HG02981 (cell line): ENCODE measurements around the gene FTH1.

ENCODE experiments used
- ATAC-seq: cut with Tn5 transposase; IDR thresholded peaks from one replicate; pipeline ENCODE4 v1.9.1; 2021; ENCODE audit warnings: mild to moderate bottlenecking, moderate library complexity; ENCODE audit not compliant: unreplicated experiment

The FTH1 gene

DNA sequence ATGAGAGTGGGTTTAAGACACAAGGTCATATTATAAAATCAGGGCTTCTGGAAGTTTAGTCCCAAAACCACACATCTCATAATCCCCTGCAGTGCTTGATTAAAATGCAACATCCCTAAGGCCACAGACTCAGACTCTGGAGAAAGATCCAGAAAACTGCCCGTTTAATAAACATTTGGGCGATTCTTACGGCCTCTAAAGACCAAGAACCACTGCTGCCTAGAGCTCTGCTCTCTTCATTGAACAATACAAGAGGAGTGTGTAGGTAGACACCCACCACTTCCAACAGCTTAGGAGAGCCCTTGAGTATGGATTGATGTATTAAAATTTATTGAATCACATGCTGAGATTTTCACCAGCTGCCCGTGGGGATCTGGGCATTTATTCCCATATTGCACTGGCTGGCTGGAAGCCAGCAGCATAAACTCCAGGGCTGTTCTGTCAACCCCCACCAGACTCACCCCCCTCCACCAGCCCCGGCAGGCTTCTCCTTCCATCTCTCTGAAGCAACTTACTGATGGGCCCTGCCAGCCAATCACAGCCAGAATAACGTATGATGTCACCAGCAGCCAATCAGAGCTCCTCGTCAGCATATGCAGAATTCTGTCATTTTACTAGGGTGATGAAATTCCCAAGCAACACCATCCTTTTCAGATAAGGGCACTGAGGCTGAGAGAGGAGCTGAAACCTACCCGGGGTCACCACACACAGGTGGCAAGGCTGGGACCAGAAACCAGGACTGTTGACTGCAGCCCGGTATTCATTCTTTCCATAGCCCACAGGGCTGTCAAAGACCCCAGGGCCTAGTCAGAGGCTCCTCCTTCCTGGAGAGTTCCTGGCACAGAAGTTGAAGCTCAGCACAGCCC lies 18.0 kb downstream of the FTH1 start:
- ATAC-seq = no peak

DNA sequence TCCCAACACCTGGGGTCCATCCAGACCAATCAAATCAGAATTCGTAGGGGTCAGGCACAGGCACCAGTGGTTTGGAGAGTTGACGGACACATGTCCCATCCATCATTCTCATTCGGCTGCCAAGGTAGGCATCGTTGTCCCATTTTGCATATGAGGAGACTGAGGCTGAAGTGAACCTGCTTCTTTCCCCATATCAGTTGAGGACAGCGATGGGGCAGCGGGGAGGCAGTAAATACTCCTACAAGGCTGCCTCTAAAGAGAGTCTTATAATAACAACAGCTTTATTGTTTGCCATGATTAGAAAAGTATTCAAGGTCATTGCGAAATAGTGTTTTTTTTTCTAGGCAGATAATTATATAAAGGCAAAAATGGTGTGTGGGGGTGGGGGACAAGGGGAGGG lies 18.9 kb downstream of the FTH1 start:
- no peak for ATAC-seq

DNA sequence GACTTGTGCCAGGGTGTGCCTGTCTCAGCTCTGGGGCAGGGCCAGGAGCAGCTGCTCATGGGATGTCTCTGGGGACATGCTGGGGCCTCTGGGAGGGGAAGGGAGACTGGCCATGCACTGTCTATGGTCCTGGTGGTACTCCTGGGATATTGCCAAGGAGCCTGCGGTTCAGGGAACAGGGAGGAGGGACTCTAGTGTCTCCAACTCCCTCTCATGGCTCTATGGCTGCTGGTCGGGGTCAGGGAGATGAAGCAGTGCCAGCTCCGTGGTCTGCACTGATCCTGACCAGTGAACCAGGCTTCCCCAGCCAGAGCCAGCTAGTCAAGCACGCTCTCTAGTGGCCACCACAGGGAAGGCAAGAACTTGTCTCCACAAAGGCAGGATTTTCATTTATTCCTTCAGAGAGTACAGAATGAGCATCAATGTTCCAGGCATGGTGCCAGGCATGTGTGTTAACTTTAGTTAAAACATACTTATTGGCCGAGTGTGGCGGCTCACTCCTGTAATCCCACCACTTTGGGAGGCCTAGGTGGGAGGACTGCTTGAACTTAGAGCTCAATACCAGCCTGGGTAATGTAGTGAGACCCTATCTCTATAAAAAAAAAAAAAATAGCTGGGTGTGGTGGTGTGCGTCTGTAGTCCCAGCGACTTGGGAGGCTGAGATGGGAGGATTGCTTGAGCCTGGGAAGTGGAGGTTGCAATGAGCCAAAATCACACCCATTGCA lies 19.8 kb downstream of the FTH1 start:
- ATAC-seq = no peak

DNA sequence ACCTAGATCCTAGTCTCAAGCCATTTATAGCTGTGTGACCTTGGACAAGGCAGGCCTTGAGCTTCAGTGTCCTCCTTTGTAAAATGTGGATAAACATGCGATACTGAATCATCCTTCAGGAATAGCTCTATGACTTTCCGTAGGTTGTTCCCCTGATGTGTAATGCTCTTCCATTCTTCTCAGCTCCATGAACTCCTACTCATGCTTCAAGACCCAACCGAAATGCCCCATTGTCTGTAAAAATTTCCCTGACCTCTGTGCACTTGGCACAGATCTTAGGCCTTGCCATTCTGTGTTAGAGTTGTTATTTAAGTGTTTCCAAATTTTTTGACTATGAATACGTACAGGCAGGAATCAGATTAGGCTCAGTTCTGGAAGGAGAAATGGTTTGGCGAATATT lies 20.5 kb downstream of the FTH1 start:
- no peak for ATAC-seq

DNA sequence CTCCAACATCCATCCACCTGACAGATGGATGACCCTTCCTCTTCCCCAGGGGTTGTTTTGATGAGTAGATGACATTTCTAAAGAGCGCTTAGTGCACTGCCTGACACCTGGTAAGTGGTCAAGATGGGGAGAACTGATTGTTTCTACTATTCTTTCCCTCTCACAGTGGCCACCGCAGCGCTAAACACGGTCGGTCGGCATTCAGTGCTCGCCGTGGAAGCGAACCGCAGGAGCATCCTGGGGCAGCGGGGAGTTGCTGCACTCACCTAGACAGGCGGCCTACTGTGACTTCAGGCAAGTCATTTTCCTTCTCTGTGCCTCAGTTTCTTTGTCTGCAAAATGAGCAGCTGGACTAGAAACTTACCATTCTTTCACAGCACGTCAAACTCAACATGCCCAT lies 22.2 kb downstream of the FTH1 start:
- ATAC-seq = no peak

DNA sequence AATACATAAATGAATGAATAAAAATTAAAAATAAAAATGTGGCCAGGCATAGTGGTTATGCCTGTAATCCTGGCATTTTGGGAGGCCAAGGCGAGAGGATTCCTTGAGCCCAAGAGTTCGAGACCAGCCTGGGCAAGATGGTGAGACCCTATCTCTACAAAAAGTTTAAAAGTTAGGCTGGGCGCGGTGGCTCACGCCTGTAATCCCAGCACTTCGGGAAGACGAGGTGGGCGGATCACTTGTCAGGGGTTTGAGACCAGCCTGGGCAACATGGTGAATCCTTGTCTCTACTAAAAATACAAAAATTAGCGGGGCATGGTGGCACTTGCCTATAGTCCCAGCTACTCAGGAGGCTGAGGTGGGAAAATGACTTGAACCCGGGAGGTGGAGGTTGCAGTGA lies 27.0 kb downstream of the FTH1 start:
- ATAC-seq = no peak

DNA sequence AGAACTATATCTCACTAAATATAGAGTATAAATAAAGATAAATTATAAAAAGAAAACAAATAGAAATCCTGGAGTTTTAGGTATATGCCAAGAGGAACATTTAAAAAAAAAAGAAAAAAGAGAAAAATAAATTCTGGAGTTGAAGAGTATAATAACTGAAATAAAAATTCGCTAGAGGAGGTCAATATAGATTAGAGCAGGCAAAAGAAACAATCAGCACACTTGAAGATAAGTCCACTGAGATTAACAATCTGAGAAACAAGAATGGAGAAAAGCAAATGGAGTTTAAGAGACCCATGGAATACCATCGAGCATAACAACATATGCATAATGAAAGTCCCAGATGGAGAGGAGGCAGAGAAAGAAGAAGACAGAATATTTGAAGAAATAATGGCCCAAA lies 31.6 kb downstream of the FTH1 start:
- ATAC-seq = no peak

DNA sequence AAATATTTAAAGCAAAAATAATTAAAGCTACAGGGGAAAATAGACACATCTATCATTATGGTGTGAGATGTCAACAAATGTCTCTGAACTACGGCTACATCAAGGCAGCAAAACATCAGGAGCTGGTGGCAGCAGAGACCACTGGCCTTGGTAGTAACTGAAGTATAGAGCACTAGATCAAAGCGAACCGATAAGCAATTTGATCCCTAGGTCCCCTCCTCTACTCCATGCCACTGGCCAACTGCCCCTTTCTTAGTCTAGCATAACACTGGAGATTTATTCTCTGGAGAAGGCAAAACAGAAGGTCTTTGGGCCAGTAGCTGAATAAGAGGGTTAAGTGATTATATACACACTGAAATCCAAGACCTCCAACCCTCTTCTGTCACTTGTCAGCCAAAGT lies 36.5 kb downstream of the FTH1 start:
- ATAC-seq = no peak

DNA sequence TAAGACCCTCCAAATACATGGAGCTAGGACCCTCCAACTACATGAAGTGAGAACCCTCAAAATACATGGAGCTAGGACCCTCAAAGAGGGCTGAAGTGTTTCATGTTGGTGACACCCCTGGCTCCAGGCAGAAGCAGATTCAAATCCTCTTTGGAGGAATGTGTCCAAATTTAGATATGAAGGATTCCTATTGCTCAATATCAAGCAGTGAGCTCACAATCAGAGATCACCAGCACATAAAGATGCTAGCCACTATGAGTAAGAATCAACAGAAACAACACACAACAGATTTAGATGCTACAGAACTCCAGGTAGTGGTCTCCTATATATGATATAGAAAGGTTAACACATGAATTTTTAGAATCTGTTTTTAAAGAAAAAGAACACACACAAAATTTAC lies 38.8 kb downstream of the FTH1 start:
- no peak for ATAC-seq

DNA sequence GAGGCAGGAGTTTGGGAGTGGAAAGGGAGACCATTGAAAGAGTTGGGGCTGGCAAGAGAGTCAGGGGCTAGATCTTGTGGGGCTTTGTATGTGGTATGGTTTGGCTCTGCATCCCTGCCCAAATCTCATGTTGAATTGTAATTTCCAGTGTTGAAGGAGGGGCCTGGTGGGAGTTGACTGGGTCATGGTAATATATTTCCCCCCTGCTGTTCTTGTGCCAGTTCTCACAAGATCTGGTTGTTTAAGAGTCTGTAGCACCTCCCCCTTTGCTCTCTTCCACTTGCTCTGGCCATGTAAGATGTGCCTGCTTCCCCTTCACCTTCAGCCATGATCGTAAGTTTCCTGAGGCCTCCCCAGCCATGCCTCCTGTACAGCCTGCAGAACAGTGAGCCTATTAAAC lies 39.9 kb downstream of the FTH1 start:
- ATAC-seq = no peak

DNA sequence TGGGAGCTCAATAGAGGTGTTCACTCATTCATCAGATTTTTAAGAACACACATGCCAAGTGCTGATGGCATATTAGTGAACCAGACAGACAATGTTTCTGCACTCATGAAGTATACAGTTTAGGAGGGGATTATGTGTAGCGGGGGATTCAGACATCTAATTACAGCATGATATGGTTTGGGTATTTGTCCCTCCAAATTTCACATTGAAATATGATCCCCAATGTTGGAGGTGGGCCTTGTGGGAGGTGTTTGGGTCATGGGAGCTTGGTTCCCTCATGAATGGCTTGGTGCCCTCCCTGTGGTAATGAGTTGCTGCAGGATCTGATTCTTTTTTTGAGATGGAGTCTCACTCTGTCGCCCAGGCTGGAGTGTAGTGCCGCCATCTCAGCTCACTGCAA lies 41.2 kb downstream of the FTH1 start:
- no peak for ATAC-seq

DNA sequence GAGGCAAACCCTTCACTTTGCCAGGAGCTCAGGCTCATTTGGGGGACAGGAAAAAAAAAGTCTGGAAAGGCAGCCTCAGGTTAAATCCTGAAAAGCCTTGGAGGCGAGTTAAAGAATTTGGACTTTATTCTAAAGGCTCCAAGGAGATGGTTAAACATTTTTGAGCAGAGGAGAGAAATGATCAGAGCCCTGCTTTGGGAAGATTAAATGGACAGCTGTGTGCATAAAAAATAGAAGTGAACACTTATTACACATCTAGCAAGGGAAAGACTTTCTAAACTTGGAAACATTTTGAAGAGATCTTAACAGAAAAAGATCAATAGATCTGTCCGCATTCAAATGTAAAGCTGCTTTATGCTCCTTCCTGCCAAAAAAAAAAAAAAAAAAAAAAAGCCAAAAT lies 41.7 kb downstream of the FTH1 start:
- ATAC-seq = no peak

DNA sequence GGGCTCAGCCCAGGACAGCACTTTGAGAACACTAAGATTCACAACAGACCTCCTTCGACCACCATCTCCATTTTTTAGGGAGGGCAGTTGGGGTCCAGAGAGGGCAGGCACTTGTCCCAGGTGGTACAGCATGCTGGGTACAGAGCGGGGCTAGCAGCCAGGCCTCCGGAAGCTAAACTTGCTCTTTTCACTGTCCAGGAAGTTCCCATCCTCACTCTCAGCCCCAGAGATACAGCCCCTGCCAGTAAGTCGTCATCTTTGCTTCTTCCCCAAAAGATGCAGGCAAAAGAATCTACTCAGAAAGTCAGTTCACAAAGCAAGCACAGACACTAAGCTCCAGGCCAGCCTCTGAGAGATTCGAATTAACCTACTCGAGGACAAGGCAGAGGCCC lies 43.4 kb downstream of the FTH1 start:
- no peak for ATAC-seq

DNA sequence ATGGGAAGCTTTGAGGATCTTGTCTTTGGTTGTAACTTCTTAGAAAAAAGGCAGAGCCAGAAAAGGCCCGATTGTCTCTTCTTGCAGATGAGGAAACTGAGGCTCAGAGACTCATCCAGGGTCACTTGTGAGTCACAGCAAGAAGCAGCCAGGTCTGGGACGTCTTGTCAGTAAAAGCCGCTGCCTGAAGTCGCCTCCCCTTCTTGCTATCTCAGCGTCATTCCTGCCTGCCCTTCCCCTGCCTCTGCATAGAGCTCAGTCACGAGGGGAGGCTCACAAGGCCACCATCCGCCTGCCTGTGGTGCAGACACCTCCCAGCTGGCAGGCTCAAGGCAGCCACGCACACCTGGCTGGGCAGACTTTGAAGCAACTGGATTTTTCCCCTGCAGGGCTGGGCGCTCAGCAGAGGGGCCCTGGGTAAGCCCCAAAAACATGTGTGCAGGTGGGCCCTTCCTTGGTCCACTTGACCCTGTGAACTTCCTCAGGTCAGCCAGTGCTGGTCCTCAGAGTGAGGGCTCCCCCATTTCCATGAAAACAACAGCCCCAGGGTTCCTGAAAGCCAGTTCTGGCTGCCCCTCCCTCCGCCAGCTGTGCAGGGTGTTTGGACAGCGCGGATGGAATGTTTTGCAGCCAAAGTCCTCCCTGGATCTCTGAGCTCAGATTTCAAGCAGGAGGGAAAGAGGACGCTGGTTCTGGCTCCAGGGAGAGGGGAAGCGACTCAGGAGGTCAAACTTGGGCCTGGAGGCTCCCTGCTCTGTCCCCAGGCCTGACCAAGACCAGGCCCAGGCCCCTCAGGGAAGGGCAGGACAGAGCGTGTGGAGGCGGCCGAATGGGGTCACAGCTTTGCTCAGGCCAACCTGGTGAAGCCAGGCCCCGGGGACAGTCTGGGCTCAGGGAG lies 44.0 kb downstream of the FTH1 start:
- no peak for ATAC-seq

DNA sequence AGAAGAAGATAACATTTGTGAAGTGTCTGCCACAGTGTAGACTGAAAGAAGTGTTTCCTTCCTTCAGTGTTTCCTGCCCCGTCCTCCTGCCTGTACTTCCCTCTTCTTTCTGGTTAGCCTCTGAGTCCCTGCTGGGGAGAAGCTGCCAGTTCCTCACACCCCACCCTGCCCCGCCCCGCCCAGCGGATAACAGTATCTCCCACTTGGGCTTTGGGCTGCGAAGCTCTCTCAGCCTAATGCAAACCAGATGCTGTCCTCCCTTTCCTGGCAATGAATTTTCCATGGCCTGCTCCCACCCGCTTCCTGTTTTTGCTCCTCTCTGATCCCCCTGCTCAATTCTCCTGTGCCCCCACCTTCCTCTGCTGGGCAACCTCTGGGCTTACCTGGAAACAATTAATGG lies 44.9 kb downstream of the FTH1 start:
- no peak for ATAC-seq

DNA sequence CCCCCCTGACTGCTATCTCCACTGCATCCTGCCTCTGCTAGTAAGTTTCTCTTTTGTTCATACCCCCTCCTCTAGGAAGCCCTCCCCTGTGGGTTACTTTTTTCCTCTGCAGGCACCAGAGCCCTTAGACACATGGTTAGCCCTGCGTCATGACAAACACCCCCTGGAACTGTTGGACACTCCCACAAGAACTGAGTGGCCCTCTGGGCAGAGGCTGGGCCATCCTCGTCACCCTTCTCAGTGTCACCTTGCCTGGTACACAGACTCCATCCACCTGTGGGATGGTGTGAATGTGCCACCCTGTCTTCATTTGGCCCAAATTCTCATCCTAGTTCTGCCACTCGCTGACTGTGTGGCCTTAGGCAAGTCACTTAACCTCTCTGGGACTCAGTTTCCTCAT lies 46.0 kb downstream of the FTH1 start:
- no peak for ATAC-seq

DNA sequence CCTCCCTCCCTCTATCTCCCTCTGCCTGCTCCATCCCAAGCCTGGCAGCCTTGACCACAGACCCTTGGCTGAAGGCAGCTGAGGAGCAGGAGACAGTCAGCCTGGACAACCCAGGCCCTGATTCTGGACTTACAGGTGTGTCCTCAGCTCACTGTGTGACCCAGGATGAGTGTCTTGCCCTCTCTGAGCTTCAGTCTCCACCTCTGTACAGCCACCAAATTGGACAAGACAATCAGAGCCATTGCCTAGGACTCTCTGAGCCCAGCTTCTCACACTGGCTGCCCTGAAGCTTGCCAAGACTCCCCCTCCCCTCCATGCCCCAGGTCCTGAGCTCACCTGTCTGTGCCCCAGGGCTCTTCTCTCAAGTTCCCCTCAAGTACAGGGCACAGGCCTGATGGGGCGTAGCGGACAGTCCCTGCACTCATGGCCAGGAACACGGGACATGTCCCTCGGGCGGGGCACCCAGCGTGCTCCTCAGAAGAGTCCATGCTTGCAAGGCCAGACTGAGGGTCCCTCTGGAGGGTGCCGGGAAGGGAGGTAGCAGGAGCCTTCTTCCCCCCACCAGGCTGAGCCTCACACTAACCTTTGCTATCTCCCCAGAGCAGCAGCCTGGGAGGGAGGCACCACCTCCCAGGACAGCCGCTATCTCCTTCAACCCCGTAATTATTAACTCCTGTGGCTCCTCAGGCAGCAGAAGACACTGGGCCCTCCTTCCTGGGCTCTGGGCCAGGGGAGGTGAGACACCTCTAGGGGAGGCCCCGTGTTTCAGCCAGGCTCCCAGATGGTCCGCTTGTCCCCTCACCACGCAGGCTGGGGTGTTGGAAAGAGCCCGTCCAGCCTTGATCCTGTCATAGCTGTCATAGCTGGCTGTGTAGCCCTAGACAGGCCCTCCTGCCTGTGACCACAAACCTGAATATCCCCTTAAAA lies 47.5 kb downstream of the FTH1 start:
- no peak for ATAC-seq

DNA sequence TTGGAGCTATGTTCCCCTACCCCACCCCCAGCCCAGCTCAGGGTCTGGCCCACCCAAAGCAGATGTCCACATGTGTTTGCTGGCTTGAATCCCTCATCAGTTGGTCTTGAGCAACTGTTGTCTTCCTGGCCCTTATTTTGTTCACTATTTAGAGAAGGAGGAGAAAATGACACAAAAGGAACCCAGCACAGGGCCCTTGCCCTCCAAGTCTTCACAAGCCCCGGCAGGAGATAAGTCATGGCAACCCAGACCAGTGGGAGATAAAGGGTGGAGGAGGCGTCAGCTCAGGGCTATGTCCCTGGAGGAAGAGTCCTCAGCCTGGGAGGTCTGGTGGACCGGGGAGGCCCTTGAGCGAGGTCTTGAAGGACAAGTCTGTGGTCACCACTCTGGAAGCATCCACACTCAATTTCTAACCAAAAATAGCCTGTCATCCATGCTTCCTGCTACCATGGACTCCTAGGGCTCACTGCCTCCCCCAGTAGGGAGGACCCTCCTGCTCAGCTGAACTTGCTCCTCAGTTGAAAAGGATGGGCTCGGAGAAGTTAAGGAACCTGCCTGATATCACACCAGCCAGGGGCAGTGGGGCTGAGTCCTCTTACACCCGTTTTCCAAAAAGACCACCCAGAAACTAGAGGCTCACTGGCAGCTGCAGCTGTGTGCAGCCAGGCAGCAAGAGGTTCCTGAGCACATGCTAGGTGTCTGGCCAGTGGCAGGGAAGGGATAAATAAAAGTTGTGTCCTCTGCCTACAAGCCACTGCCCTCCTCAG lies 48.3 kb downstream of the FTH1 start:
- ATAC-seq = no peak

DNA sequence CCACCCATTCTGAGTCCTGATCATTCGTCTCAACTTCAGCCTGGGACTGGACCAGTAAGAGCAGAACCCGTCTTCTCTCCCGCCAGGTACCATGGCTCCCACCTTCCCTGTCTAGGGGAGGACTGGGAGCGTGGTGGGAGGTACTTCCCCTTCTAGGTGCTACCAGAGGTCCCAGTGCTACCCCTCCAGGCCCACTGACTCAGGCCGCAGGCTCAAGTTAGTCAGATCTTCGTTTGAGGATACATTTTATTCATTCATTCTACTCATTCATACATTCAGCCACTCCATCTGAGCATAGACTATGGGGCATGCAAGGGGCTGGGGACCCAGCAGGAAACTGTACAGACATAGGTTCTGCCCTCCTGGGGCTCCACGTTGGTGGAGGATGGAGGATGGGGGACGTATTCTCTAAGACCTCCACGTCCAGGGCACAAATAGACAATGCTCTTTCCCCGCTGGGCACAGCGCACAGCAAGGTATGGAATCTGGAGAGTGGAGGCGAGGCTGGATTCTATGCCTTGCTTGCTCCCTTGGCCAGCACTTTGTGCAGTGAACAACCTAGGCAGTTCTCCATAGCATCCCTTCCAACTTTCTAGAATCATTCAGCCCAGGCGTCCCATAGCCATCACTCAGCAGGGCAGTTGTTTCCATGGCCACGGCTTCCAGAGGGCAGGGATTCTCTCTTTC lies 49.0 kb downstream of the FTH1 start:
- ATAC-seq = no peak
